Thyroid gland (tissue), 4 donors: ENCODE results near the gene CHCHD5. TPM values are rescaled to one million over a fixed set of nuclear protein-coding genes. Genes with fewer than 3 reads are reported as not detected.
A peak's percentile ranks its signal among the peaks of the same experiment; 100 is the strongest.
"Not testable (repeated sequence)": the region's sequence is repeated elsewhere in the genome, so short reads cannot be mapped to it uniquely, and the experiment has no call there.

ENCODE experiments used
- DNase-seq, 2 donors: peaks; one replicate each; pipeline ENCODE4 v3.0.0-alpha.2; 2019
- H3K27ac ChIP-seq, 3 donors: fragments of 200-600 bp; sonication (generic); 1 replicate in 2 of 3; 2 replicates in 1 of 3; pipeline ENCODE4 v1.5.1; 2016 to 2019; ENCODE audit warnings: mild to moderate bottlenecking in 1 of 3, moderate library complexity in 1 of 3
- H3K27me3 ChIP-seq: fragments of 200-600 bp; sonication (generic); one replicate; pipeline ENCODE4 v1.5.1; 2019
- H3K36me3 ChIP-seq, 2 donors: fragments of 200-600 bp; sonication (generic); one replicate each; pipeline ENCODE4 v1.5.1; 2016 to 2019
- H3K4me1 ChIP-seq, 2 donors: fragments of 200-600 bp; sonication (generic); one replicate each; pipeline ENCODE4 v1.5.1; 2017 to 2019
- H3K4me3 ChIP-seq, 3 donors: fragments of 200-600 bp; sonication (generic); replicated peaks in 1 of 3; 1 replicate in 2 of 3; 2 replicates in 1 of 3; pipeline ENCODE4 v1.5.1; 2016; ENCODE audit warnings: mild to moderate bottlenecking in 1 of 3
- H3K9me3 ChIP-seq: fragments of 200-600 bp; sonication (generic); one replicate; pipeline ENCODE4 v1.5.1; 2017
- POLR2A ChIP-seq, 2 donors: fragments of 450-650 bp; IDR thresholded peaks; one replicate each; pipeline ENCODE4 v1.6.1; 2017; ENCODE audit warnings: antibody characterized with exemption in 2 of 2, mild to moderate bottlenecking in 2 of 2, moderate library complexity in 1 of 2
- WGBS, 2 donors: methylation state at CpG; one replicate each; pipeline ENCODE4 v1.1.5; 2017; 5-methylcytosine and 5-hydroxymethylcytosine counted together
- intact Hi-C: fragments of 100-400 bp; cut with DNase I; formaldehyde crosslinking; loops from one replicate; pipeline ENCODE4 v1.15.1; 2023
- total RNA-seq, 4 donors: library from RNA; depleted of rRNA; stranded (reverse); fragments of >200 nt; gene quantifications; one replicate each; pipeline ENCODE4 v1.2.3, GENCODE V29; 2016
- TF ChIP-seq, protein P1 (sequence below), 6 experiments: fragments of 200-600 bp in 3 of 6; fragments of 450-650 bp in 3 of 6; sonication (generic) in 3 of 6; IDR thresholded peaks; one replicate each; pipeline ENCODE4 v1.5.1; 2016 to 2019; ENCODE audit warnings: antibody characterized with exemption in 6 of 6, mild to moderate bottlenecking in 2 of 6, inconsistent platforms in 1 of 6, moderate library complexity in 1 of 6

The CHCHD5 gene, protein sequence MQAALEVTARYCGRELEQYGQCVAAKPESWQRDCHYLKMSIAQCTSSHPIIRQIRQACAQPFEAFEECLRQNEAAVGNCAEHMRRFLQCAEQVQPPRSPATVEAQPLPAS
- total RNA-seq, result 10 to 100 TPM; 14.6 to 70.6 (median 29.1) TPM

DNA sequence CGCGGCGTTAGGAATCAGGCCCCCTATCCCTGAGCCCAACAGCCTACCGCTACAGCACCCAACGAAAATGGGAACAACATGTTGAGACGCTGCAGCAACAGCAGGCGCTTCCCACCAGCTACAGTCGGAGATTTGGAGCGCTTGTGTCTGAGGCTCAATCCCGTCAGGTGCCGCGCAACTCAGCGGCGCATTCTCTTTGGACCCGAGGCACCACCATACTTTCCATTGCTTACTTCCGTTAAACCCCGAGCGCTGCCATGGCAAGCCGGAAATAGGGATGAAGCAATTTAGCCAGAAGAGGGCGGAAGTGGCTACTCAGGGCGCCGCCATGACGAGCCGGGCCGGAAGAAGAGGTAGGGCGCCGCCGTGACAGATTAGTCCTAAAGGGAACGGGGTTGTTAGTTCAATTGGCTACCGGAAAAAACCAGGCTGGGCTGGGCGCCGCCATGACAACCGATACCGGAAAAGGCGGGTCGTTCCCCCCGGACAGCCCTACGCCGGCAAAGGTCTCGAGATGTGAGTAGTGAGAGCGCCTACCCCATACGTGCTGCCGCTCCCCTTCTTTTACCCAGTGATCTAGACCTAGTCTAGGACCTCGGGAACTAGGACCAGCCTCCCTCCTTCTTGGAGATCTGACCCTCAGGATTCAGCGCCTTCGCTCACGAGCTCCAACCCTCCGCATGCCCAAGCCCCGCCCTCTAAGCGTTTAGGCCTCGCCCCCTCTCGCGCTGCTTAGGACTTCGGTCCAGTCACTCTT lies at the start of gene CHCHD5:
Gene CHCHD5 (plus strand): TSS at position 476 of the 757 bp plus-strand sequence. CDS start 39 bp downstream, at position 515.
- peaks cover 0 to 11% of the 10 kb centered on the region in 2 donors for H3K36me3 ChIP-seq
- intact Hi-C loops, result no loop called here
- 1% methylated on average over 41 to 52 of the region's 54 CpGs for WGBS, 2 donors
- peak within 1 kb of the TSS; percentile 83 to 96 (median 95) for H3K27ac ChIP-seq
- no peaks in the 10 kb centered on the region for H3K9me3 ChIP-seq
- peaks cover 15 to 18% of the 10 kb centered on the region in 2 donors for H3K4me1 ChIP-seq
- TF ChIP-seq POLR2A (IDR thresholded peaks at IDR 0.05), result peak in 1 of 2 donors; percentile 75
- TF ChIP-seq, protein P1, sequence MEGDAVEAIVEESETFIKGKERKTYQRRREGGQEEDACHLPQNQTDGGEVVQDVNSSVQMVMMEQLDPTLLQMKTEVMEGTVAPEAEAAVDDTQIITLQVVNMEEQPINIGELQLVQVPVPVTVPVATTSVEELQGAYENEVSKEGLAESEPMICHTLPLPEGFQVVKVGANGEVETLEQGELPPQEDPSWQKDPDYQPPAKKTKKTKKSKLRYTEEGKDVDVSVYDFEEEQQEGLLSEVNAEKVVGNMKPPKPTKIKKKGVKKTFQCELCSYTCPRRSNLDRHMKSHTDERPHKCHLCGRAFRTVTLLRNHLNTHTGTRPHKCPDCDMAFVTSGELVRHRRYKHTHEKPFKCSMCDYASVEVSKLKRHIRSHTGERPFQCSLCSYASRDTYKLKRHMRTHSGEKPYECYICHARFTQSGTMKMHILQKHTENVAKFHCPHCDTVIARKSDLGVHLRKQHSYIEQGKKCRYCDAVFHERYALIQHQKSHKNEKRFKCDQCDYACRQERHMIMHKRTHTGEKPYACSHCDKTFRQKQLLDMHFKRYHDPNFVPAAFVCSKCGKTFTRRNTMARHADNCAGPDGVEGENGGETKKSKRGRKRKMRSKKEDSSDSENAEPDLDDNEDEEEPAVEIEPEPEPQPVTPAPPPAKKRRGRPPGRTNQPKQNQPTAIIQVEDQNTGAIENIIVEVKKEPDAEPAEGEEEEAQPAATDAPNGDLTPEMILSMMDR (IDR thresholded peaks at IDR 0.05), result peak in 2 of 6 experiments; percentile 15 to 38
- H3K4me3 ChIP-seq, result peak within 1 kb of the TSS; percentile 56 to 66 (median 64)
- peak; percentile 97 to 98 for DNase-seq
- H3K27me3 ChIP-seq, result no peaks in the 10 kb centered on the region

DNA sequence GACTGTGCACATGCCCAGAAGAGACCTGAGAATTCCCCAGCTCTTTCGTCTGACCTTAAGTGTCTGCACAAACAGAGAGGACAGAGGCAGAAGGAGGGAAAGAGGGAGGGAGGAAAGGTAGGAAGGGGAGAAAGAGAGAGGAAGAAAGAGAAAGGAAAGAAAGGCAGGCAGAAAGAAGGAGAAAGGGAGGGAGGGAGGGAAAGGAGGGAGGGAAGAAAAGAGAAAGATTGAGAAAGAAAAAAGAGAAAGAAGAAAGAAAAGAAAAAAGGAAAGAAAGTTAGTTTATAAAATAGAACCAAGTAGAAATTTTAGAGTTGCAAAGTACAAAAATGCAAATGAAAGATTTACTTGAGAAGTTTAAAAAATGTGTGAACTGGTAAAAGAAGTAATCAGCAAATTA lies 49.6 kb upstream of the CHCHD5 start:
- peaks cover 0 to 3% of the 10 kb centered on the region in 2 donors for H3K36me3 ChIP-seq
- H3K9me3 ChIP-seq, result no peaks in the 10 kb centered on the region
- no peak overlapping the region for H3K27ac ChIP-seq
- no peak for TF ChIP-seq POLR2A (IDR thresholded peaks at IDR 0.05)
- TF ChIP-seq, protein P1 (IDR thresholded peaks at IDR 0.05), result no peak
- DNase-seq, result no peak
- H3K27me3 ChIP-seq, result no peaks in the 10 kb centered on the region
- no peaks in the 10 kb centered on the region for H3K4me1 ChIP-seq
- intact Hi-C loops, result no loop called here
- no peak overlapping the region for H3K4me3 ChIP-seq
- 60 to 66% methylated on average over 1 of the region's 1 CpG for WGBS, 2 donors

DNA sequence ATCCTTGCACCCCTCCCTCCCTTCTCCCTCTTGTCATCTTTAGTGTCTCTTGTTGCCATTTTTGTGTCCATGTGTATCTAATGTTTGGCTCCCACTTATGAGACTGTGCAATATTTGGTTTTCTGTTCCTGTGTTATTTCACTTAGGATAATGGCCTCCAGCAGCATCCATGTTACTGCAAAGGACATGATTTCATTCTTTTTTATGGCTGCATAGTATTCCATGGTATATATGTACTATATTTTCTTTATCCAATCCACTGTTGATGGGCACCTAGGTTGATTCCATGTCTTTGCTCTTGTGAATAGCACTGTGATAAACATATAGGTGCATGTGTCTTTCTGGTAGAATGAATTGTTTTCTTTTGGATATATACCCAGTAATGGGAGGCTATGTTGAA lies 47.7 kb upstream of the CHCHD5 start:
- H3K36me3 ChIP-seq, H3K27me3 ChIP-seq, H3K9me3 ChIP-seq, H3K4me1 ChIP-seq, H3K4me3 ChIP-seq, H3K27ac ChIP-seq, intact Hi-C loops, DNase-seq: not testable (repeated sequence)

DNA sequence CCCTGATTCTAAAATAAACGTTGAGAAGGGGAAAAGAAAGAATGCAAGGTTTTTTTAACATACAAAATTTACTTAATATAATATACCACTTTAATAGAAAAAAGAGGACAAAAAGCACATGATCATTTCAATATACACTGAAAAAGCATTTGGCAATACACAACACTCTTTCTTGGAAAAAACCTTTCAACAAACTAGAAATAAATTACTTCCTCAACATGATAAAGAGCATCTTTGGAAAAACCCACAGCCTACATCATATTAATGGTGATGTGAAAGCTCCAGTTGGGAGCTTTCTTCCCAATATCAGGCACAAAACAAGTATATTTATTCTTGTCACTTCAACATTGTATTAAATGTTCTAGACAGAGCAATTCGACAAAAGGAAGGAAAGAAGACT lies 45.1 kb upstream of the CHCHD5 start:
- Histone ChIP-seq H3K27me3 (no peaks in the 10 kb centered on the region), H3K36me3 (no peaks in the 10 kb centered on the region), H3K27ac (no peak overlapping the region), H3K9me3 (no peaks in the 10 kb centered on the region), H3K4me3 (no peak overlapping the region), H3K4me1 (peaks cover 12 to 15% of the 10 kb centered on the region in 2 donors)
- DNase-seq, result no peak
- no peak for TF ChIP-seq POLR2A (IDR thresholded peaks at IDR 0.05)
- TF ChIP-seq, protein P1 (IDR thresholded peaks at IDR 0.05), result no peak
- 66 to 73% methylated on average over 2 of the region's 2 CpGs for WGBS, 2 donors
- intact Hi-C loops, result no loop called here

DNA sequence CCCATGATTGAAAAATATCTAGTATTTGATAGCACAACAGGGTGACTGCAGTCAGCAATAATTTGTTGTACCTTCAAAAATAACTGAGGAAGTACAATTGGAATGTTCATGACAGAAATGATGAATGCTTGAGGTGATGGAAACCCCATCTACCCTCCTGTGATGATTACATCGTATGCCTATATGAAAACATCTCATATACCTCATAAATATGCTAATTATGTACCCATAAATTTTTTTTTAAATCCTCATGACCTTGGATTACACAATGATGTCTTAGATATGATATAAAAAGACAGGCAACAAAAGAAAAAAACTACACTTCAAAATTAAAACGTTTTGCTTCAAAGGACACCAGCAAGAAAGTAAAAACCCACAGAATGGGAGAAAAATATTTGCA lies 43.5 kb upstream of the CHCHD5 start:
- Histone ChIP-seq H3K4me3 (no peak overlapping the region), H3K9me3 (no peaks in the 10 kb centered on the region), H3K27ac (no peak overlapping the region), H3K4me1 (peaks cover 12 to 15% of the 10 kb centered on the region in 2 donors), H3K36me3 (no peaks in the 10 kb centered on the region), H3K27me3 (no peaks in the 10 kb centered on the region)
- intact Hi-C loops, result no loop called here
- no peak for DNase-seq
- TF ChIP-seq, protein P1 (IDR thresholded peaks at IDR 0.05), result no peak
- TF ChIP-seq POLR2A (IDR thresholded peaks at IDR 0.05), result no peak
- 42 to 50% methylated on average over 2 of the region's 2 CpGs for WGBS, 2 donors
